ENCODE data around the gene KRT9. TPM values are rescaled to one million over a fixed set of nuclear protein-coding genes. Genes with fewer than 3 reads are reported as not detected.
A peak's percentile ranks its signal among the peaks of the same experiment; 100 is the strongest.
"Not testable (repeated sequence)": the region's sequence is repeated elsewhere in the genome, so short reads cannot be mapped to it uniquely, and the experiment has no call there.

KRT9 gene, protein sequence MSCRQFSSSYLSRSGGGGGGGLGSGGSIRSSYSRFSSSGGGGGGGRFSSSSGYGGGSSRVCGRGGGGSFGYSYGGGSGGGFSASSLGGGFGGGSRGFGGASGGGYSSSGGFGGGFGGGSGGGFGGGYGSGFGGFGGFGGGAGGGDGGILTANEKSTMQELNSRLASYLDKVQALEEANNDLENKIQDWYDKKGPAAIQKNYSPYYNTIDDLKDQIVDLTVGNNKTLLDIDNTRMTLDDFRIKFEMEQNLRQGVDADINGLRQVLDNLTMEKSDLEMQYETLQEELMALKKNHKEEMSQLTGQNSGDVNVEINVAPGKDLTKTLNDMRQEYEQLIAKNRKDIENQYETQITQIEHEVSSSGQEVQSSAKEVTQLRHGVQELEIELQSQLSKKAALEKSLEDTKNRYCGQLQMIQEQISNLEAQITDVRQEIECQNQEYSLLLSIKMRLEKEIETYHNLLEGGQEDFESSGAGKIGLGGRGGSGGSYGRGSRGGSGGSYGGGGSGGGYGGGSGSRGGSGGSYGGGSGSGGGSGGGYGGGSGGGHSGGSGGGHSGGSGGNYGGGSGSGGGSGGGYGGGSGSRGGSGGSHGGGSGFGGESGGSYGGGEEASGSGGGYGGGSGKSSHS
- total RNA-seq (2014; rRNA removed) (1.0 TPM in 1 of 2 replicates, not detected in the other), Bru-seq, nascent RNA (percentile 15 among the genes with signal in this experiment), BruChase-seq, experiment 1, labeled RNA remaining after a 6-hour chase (percentile 22 among the genes with signal in this experiment), BruChase-seq, experiment 2, labeled RNA remaining after a 2-hour chase (not detected)
- long read RNA-seq: 0 reads

DNA sequence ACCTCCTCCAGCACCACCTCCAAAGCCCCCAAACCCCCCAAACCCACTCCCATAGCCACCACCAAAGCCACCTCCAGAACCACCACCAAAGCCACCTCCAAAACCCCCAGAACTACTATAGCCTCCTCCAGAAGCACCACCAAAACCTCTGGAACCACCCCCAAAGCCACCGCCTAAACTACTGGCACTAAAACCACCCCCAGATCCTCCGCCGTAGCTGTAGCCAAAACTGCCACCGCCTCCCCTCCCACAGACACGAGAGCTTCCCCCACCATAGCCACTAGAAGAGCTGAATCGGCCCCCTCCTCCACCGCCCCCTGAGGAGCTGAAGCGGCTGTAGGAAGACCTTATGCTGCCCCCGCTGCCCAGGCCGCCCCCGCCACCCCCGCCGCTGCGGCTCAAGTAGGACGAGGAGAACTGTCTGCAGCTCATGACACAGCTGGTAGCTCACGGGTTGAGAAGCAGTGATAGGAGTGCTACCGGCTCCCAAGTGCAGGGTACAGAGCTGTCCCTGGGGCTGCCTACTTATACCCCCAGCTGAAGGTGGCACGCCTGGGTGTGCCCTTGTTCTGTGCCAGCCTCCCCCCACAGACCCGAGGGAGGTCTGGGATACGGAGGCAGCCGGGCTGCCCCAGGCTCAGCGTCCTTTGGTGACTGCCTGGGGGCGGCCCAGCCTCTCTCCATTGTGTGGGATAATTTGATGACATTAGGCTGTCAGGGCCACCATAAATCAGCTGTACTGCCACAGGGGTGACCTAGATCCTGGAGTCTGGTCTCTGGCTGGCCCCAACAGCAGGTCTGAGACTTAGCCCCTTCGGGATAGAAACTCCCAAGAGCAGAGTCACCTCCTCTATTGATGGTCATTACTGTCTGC is at the start of gene KRT9:
Gene KRT9 (minus strand): TSS at position 499 of the 874 bp plus-strand sequence. CDS start 67 bp downstream, at position 432.
- Histone ChIP-seq H3K9me3 (ENCODE audit: low read length) (no peaks in the 10 kb centered on the region), H2AFZ (ENCODE audit: low read length) (no peak within 1 kb of the TSS), H3K9me2 (replicated peaks; ENCODE audit: low read length) (no peaks in the 10 kb centered on the region), H3K27me3 (ENCODE audit: low read length) (no peaks in the 10 kb centered on the region), H3K9ac (ENCODE audit: low read length) (no peak within 1 kb of the TSS), H3K79me2 (ENCODE audit: low read length) (no peaks in the 10 kb centered on the region), H3K4me3 (ENCODE audit: low read length) (no peak within 1 kb of the TSS), H3K4me1 (ENCODE audit: insufficient read depth, low read length) (peaks cover 6% of the 10 kb centered on the region), H3K36me3 (ENCODE audit: low read depth, low read length) (no peaks in the 10 kb centered on the region), H4K20me1 (ENCODE audit: low read length) (no peaks in the 10 kb centered on the region), H3K4me2 (ENCODE audit: low read length) (no peak within 1 kb of the TSS), H3F3A (ENCODE audit: low read length, unreplicated experiment) (no peaks in the 10 kb centered on the region), H3K27ac (ENCODE audit: low read length) (no peak within 1 kb of the TSS)
- no TSS peak for BruUV-seq (replicated peaks)
- intact Hi-C loops (cut with micrococcal nuclease): no loop called here
- POLR2A ChIA-PET (ENCODE audit: unreplicated experiment): no interaction called here
- CTCF ChIA-PET: no interaction called here
- ATAC-seq: no peak
- TF ChIP-seq EZH2 (IDR thresholded peaks at IDR 0.05; ENCODE audit: low read length, unreplicated experiment): no peak
- TF ChIP-seq, protein P1, sequence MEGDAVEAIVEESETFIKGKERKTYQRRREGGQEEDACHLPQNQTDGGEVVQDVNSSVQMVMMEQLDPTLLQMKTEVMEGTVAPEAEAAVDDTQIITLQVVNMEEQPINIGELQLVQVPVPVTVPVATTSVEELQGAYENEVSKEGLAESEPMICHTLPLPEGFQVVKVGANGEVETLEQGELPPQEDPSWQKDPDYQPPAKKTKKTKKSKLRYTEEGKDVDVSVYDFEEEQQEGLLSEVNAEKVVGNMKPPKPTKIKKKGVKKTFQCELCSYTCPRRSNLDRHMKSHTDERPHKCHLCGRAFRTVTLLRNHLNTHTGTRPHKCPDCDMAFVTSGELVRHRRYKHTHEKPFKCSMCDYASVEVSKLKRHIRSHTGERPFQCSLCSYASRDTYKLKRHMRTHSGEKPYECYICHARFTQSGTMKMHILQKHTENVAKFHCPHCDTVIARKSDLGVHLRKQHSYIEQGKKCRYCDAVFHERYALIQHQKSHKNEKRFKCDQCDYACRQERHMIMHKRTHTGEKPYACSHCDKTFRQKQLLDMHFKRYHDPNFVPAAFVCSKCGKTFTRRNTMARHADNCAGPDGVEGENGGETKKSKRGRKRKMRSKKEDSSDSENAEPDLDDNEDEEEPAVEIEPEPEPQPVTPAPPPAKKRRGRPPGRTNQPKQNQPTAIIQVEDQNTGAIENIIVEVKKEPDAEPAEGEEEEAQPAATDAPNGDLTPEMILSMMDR (conservative IDR thresholded peaks at IDR 0.05; ENCODE audit: low read depth, low read length): no peak
- DNase-seq: no peak

DNA sequence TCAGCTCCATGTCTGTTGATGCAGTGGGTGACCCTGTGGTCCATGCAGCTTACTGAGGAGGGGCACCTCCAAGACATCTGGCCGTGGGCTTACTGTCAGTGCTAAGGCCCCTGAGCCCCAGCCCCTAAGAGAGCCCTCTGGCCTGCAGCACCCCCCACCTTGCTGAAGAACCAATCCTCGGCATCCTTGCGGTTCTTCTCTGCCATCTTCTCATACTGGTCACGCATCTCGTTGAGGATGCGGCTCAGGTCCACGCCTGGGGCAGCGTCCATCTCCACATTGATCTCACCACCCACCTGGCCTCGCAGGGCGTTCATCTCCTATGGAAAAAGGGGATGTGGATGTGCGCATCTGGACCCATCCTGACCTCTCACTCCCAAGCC is 49.6 kb upstream of the KRT9 start:
- H3K79me2 ChIP-seq (ENCODE audit: low read length); H3K4me3 ChIP-seq (ENCODE audit: low read length); H2AFZ ChIP-seq (ENCODE audit: low read length); POLR2A ChIA-PET (ENCODE audit: unreplicated experiment); DNase-seq; H3K9me2 ChIP-seq (replicated peaks; ENCODE audit: low read length); H3K9ac ChIP-seq (ENCODE audit: low read length); CTCF ChIA-PET; H3K36me3 ChIP-seq (ENCODE audit: low read depth, low read length); ATAC-seq; H3K4me2 ChIP-seq (ENCODE audit: low read length); H4K20me1 ChIP-seq (ENCODE audit: low read length); H3K9me3 ChIP-seq (ENCODE audit: low read length); H3F3A ChIP-seq (ENCODE audit: low read length, unreplicated experiment); H3K27me3 ChIP-seq (ENCODE audit: low read length); intact Hi-C loops (cut with micrococcal nuclease); BruUV-seq (replicated peaks); H3K27ac ChIP-seq (ENCODE audit: low read length): not testable (repeated sequence)
- peaks cover 14% of the 10 kb centered on the region; the same call in 1 of the 2 replicates for H3K4me1 ChIP-seq (ENCODE audit: insufficient read depth, low read length)

DNA sequence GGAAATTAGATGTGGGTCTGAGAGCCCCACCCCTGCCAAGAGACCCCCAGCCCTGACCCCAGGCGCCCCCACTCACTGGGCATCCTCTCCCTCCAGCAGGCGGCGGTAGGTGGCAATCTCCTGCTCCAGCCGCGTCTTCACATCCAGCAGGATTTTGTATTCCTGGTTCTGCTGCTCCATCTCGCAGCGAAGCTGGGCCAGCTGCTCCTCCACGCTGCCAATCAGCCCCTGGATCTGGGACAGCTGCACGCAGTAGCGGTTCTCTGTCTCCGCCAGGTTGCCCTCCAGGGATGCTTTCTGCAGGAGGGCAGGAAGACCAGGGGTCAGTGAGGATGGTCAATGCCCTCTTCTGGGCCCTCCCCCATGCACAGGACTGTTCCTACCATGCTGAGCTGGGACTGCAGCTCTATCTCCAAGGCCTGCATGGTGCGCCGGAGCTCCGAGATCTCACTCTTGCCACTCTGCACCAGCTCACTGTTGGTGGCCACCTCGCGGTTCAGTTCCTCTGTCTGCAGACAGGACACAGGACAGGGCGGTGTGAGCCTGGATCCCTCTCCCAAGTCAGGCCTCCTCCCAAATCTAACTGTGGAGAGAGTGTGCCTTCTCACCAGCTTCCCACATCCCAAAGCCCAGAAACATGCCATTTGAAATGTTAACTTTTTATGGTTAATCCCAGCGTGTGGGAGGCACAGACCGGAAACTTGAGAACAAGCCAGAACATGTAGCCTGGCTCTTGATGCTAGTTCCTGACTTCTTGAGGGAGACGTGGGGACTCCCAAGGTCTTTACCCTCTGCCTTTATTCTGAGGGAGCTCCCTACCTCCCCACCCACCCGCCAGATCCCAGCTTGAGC is 49.0 kb upstream of the KRT9 start:
- Histone ChIP-seq H2AFZ (ENCODE audit: low read length) (no peak overlapping the region), H3K9ac (ENCODE audit: low read length) (no peak overlapping the region), H4K20me1 (ENCODE audit: low read length) (no peaks in the 10 kb centered on the region), H3K36me3 (ENCODE audit: low read depth, low read length) (no peaks in the 10 kb centered on the region), H3K4me1 (ENCODE audit: insufficient read depth, low read length) (peaks cover 9% of the 10 kb centered on the region; the same call in 1 of the 2 replicates), H3K4me2 (ENCODE audit: low read length) (no peak overlapping the region), H3K9me3 (ENCODE audit: low read length) (no peaks in the 10 kb centered on the region), H3F3A (ENCODE audit: low read length, unreplicated experiment) (no peaks in the 10 kb centered on the region), H3K27me3 (ENCODE audit: low read length) (no peaks in the 10 kb centered on the region), H3K27ac (ENCODE audit: low read length) (no peak overlapping the region), H3K79me2 (ENCODE audit: low read length) (no peaks in the 10 kb centered on the region), H3K9me2 (replicated peaks; ENCODE audit: low read length) (no peaks in the 10 kb centered on the region), H3K4me3 (ENCODE audit: low read length) (no peak overlapping the region)
- DNase-seq (no peak), ATAC-seq (no peak)
- ChIA-PET CTCF (interaction anchor here (0.6 kb wide), 1 partner anchor 55 kb away, joined by 3 read pairs; no protein-coding TSS in a partner anchor), POLR2A (ENCODE audit: unreplicated experiment) (no interaction called here)
- BruUV-seq (replicated peaks): no TSS peak
- no peak for TF ChIP-seq EZH2phosphoT487 (IDR thresholded peaks at IDR 0.05; ENCODE audit: borderline replicate concordance, low read length)
- TF ChIP-seq, protein P1 (conservative IDR thresholded peaks at IDR 0.05; ENCODE audit: low read depth, low read length): no peak
- TF ChIP-seq EZH2 (IDR thresholded peaks at IDR 0.05; ENCODE audit: low read length, unreplicated experiment): no peak
- intact Hi-C loops (cut with micrococcal nuclease): no loop called here

DNA sequence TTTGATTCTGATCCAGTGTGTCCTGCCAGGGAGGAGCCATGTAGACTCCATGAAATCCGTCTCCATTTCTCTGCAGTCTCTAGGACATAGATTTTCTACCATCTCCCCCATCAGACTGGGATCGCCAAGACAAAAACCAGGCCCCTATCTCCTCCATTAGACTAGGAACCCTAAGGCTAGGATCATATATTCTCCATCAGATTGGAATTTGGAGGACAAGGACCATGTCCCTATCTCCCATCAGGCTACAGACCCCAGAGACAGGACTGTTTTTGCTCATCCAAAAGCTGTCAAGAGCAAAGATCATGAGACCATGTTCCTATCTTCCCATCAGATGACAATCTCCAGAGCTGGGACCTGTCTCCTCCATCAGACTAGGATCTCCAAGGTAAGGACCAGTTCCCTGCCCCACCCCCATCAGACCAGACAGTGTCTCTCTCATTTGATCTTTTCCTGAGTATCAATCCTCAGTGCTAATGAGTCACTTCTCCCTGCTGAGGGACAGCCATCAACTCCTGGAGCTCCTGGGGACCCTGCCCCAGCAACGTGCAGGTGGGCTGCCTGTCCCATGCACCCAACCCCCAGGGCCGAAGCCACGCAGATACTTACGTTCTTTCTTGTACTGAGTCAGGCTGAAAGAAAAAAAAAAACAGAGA is 48.2 kb upstream of the KRT9 start:
- H3K36me3 ChIP-seq (ENCODE audit: low read depth, low read length); H3K9me2 ChIP-seq (replicated peaks; ENCODE audit: low read length); H3K4me1 ChIP-seq (ENCODE audit: insufficient read depth, low read length); H3F3A ChIP-seq (ENCODE audit: low read length, unreplicated experiment); DNase-seq; H3K4me3 ChIP-seq (ENCODE audit: low read length); H3K27ac ChIP-seq (ENCODE audit: low read length); H2AFZ ChIP-seq (ENCODE audit: low read length); H3K27me3 ChIP-seq (ENCODE audit: low read length); H3K9me3 ChIP-seq (ENCODE audit: low read length); H3K4me2 ChIP-seq (ENCODE audit: low read length); POLR2A ChIA-PET (ENCODE audit: unreplicated experiment); intact Hi-C loops (cut with micrococcal nuclease); H3K79me2 ChIP-seq (ENCODE audit: low read length); ATAC-seq; BruUV-seq (replicated peaks); H3K9ac ChIP-seq (ENCODE audit: low read length); H4K20me1 ChIP-seq (ENCODE audit: low read length): not testable (repeated sequence)
- CTCF ChIA-PET: interaction anchor here (0.6 kb wide), 1 partner anchor 55 kb away, joined by 3 read pairs; no protein-coding TSS in a partner anchor
